RWPE1 (cell line): Measurements from ENCODE around the gene NET1.

ENCODE experiments used
- CTCF ChIA-PET: fragments of 350-600 bp; sonication (Branson Sonifier 250); formaldehyde crosslinking; extraction: SDS; loops from one replicate; lab custom pipeline; 2021; lab: Yijun Ruan, JAX
- POLR2A ChIA-PET: fragments of 400-600 bp; formaldehyde crosslinking; extraction: SDS; loops from one replicate; lab custom pipeline; 2020; ENCODE audit warnings: antibody characterized with exemption; ENCODE audit not compliant: low non-redundant PET; lab: Yijun Ruan, JAX
- DNase-seq: peaks from one replicate; pipeline ENCODE4 v3.0.0; 2012; ENCODE audit warnings: low spot score
- H3K27ac ChIP-seq: fragments of 450-650 bp; 2 replicates; pipeline ENCODE4 v1.5.1; 2017
- TF ChIP-seq, protein P1 (sequence below): fragments of 450-650 bp; conservative IDR thresholded peaks from 2 replicates; pipeline ENCODE4 v1.5.1; 2017; ENCODE audit warnings: low read depth, mild to moderate bottlenecking

Gene NET1

GRCh38 chr10:5481121-5481520, 68.8 kb downstream of the NET1 start:
- POLR2A ChIA-PET, result no interaction called here
- TF ChIP-seq, protein P1, sequence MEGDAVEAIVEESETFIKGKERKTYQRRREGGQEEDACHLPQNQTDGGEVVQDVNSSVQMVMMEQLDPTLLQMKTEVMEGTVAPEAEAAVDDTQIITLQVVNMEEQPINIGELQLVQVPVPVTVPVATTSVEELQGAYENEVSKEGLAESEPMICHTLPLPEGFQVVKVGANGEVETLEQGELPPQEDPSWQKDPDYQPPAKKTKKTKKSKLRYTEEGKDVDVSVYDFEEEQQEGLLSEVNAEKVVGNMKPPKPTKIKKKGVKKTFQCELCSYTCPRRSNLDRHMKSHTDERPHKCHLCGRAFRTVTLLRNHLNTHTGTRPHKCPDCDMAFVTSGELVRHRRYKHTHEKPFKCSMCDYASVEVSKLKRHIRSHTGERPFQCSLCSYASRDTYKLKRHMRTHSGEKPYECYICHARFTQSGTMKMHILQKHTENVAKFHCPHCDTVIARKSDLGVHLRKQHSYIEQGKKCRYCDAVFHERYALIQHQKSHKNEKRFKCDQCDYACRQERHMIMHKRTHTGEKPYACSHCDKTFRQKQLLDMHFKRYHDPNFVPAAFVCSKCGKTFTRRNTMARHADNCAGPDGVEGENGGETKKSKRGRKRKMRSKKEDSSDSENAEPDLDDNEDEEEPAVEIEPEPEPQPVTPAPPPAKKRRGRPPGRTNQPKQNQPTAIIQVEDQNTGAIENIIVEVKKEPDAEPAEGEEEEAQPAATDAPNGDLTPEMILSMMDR, result no peak
- no peak for DNase-seq
- CTCF ChIA-PET, result no interaction called here
- H3K27ac ChIP-seq, result no peak overlapping the region

DNA sequence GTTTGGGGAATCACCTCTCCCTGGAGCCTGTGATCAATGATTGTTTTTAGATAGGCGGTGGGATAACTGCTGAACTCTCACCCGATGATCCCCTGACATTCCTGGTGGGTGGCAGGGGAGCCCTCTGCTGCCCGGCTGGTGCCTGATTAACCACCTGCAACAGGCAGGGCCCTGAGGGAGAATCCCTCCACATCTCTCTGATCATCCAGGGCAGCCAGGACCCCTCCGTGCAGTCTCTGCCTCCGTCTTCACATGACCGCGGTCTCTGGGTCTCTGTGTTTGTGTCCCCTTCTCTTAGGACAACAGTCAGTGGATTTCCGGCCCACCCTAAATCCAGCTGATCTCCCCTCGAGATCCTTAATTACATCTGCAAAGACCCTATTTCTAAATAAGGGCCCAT, 69.7 kb downstream of the NET1 start:
- ChIA-PET CTCF (no interaction called here), POLR2A (no interaction called here)
- no peak for DNase-seq

DNA sequence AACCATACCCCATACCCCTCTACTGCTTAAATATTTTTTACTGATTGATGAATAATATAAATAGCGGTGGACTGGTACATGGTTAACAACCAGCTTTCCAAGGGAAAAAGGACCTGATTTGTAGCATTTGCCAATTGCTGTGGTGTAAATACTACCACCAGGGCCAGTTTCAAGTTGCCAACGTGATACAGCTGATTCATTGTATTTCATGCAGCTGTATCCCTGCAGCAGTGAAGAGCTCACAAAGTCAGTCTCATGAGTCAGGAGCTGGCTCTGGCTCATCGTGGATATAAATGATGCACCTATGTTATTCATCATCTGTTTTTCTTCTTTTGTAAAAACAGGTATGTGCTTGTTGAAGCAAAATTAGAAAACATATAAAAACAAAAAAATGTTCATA, 71.8 kb downstream of the NET1 start:
- peak; percentile 80 for DNase-seq
- ChIA-PET CTCF (no interaction called here), POLR2A (no interaction called here)
- TF ChIP-seq, protein P1, result no peak
- H3K27ac ChIP-seq, result no peak overlapping the region

More for the DNA sequence above, 69.7 kb downstream of the NET1 start:
- TF ChIP-seq, protein P1, result no peak
- H3K27ac ChIP-seq, result no peak overlapping the region

GRCh38 chr10:5485290-5485689, 72.9 kb downstream of the NET1 start:
- H3K27ac ChIP-seq, result peak overlapping the region; percentile 96
- ChIA-PET CTCF (interaction anchor here (0.6 to 2.0 kb wide), 2 partner anchors 138 to 232 kb away, joined by 3 to 7 read pairs; no protein-coding TSS in a partner anchor), POLR2A (no interaction called here)
- DNase-seq, result no peak
- TF ChIP-seq, protein P1, result no peak

GRCh38 chr10:5485948-5486852, 73.8 kb downstream of the NET1 start:
- DNase-seq, result no peak
- ChIA-PET CTCF (interaction anchor here (2.0 kb wide), 1 partner anchor 137 kb away, joined by 7 read pairs; no protein-coding TSS in a partner anchor), POLR2A (no interaction called here)
- peak overlapping the region; percentile 96 for H3K27ac ChIP-seq
- TF ChIP-seq, protein P1, result no peak

- TF ChIP-seq, protein P1, result no peak
- ChIA-PET POLR2A (no interaction called here), CTCF (interaction anchor here (0.6 to 2.0 kb wide), 2 partner anchors 45 to 136 kb away, joined by 4 to 7 read pairs; no protein-coding TSS in a partner anchor)
- DNase-seq, result no peak
- peak overlapping the region; percentile 96 for H3K27ac ChIP-seq
Measured at GRCh38 chr10:5486853-5487235, 74.5 kb downstream of the NET1 start.
